ENCODE measurements around the gene FXYD3. TPM values are rescaled to one million over a fixed set of nuclear protein-coding genes. Genes with fewer than 3 reads are reported as not detected.

FXYD3 gene
- total and polyA plus RNA-seq, 2 of the 13 experiments (the other 11 are each of a cell fraction or from before 2014, with no cell fraction given): 4.9 TPM; not detected in 1

DNA sequence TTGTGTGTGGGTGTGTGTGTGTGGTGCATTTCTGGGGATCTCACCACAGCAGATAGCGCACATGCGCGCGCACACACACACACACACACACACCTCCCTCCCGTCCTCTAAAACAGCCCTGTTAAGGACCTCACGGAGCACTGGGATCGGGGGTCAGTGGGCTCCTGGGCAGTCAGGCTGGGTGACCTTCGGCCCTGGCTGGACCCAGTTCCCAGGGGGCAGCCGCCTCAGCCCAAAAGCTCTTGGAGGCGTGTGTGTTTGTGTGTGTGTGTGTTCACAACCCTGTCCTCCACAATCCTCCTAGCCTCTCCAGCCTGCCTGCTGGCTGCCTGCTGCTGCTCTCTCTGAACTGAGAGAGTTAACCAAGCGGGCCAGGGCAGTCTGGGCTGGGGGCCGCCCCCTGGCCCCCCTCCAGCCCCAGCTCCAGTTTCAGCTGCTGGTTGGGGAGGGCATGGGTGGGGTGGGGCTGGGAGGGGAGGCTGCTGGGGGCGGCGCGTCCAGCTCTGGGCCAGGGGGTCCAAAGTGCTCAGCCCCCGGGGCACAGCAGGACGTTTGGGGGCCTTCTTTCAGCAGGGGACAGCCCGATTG, 22.8 kb downstream of the FXYD3 start, which contains the start of gene FXYD1 (continued):
- no peak for TF ChIP-seq SRSF1 (optimal IDR thresholded peaks at IDR 0.05; ENCODE audit: low read depth, low read length)
- peak; percentile 31; the same call in 1 of the 2 replicates for TF ChIP-seq ZZZ3 (CRISPR knock-in tag; IDR thresholded peaks at IDR 0.05; ENCODE audit: borderline replicate concordance)
- TF ChIP-seq ZNF180 (CRISPR knock-in tag; IDR thresholded peaks at IDR 0.05; ENCODE audit: borderline replicate concordance, low read depth): no peak
- TF ChIP-seq, protein P1, sequence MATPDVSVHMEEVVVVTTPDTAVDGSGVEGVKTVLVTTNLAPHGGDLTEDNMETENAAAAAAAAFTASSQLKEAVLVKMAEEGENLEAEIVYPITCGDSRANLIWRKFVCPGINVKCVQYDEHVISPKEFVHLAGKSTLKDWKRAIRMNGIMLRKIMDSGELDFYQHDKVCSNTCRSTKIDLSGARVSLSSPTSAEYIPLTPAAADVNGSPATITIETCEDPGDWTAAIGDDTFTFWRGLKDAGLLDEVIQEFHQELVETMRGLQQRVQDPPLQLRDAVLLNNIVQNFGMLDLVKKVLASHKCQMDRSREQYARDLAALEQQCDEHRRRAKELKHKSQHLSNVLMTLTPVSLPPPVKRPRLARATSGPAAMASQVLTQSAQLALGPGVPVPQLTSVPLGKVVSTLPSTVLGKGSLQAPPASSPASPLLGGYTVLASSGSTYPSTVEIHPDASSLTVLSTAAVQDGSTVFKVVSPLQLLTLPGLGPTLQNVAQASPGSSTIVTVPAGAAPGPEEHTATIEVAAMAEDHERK (CRISPR knock-in tag; IDR thresholded peaks at IDR 0.05; ENCODE audit: low read depth): no peak
- TF ChIP-seq, protein P2, sequence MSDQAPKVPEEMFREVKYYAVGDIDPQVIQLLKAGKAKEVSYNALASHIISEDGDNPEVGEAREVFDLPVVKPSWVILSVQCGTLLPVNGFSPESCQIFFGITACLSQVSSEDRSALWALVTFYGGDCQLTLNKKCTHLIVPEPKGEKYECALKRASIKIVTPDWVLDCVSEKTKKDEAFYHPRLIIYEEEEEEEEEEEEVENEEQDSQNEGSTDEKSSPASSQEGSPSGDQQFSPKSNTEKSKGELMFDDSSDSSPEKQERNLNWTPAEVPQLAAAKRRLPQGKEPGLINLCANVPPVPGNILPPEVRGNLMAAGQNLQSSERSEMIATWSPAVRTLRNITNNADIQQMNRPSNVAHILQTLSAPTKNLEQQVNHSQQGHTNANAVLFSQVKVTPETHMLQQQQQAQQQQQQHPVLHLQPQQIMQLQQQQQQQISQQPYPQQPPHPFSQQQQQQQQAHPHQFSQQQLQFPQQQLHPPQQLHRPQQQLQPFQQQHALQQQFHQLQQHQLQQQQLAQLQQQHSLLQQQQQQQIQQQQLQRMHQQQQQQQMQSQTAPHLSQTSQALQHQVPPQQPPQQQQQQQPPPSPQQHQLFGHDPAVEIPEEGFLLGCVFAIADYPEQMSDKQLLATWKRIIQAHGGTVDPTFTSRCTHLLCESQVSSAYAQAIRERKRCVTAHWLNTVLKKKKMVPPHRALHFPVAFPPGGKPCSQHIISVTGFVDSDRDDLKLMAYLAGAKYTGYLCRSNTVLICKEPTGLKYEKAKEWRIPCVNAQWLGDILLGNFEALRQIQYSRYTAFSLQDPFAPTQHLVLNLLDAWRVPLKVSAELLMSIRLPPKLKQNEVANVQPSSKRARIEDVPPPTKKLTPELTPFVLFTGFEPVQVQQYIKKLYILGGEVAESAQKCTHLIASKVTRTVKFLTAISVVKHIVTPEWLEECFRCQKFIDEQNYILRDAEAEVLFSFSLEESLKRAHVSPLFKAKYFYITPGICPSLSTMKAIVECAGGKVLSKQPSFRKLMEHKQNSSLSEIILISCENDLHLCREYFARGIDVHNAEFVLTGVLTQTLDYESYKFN (CRISPR knock-in tag; conservative IDR thresholded peaks at IDR 0.05): peak; percentile 32
- TF ChIP-seq GABPB1 (CRISPR knock-in tag; IDR thresholded peaks at IDR 0.05): 0 out of 2 replicates have a peak, but pooled peaks have one; percentile 4
- TF ChIP-seq, protein P3, sequence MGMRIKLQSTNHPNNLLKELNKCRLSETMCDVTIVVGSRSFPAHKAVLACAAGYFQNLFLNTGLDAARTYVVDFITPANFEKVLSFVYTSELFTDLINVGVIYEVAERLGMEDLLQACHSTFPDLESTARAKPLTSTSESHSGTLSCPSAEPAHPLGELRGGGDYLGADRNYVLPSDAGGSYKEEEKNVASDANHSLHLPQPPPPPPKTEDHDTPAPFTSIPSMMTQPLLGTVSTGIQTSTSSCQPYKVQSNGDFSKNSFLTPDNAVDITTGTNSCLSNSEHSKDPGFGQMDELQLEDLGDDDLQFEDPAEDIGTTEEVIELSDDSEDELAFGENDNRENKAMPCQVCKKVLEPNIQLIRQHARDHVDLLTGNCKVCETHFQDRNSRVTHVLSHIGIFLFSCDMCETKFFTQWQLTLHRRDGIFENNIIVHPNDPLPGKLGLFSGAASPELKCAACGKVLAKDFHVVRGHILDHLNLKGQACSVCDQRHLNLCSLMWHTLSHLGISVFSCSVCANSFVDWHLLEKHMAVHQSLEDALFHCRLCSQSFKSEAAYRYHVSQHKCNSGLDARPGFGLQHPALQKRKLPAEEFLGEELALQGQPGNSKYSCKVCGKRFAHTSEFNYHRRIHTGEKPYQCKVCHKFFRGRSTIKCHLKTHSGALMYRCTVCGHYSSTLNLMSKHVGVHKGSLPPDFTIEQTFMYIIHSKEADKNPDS (CRISPR knock-in tag; IDR thresholded peaks at IDR 0.05): 0 out of 2 replicates have a peak, but pooled peaks have one; percentile 47
- peak; percentile 31 for TF ChIP-seq ZEB1 (IDR thresholded peaks at IDR 0.05; ENCODE audit: insufficient replicate concordance, low read depth)
- TF ChIP-seq MEIS2 (CRISPR knock-in tag; IDR thresholded peaks at IDR 0.05): peak; percentile 15; the same call in 1 of the 2 replicates
- 0 out of 2 replicates have a peak, but pooled peaks have one; percentile 8 for TF ChIP-seq MXD4 (CRISPR knock-in tag; IDR thresholded peaks at IDR 0.05)
- TF ChIP-seq CREM (IDR thresholded peaks at IDR 0.05): no peak
- TF ChIP-seq CREM (CRISPR knock-in tag; IDR thresholded peaks at IDR 0.05): no peak
- TF ChIP-seq SAP130 (CRISPR knock-in tag; IDR thresholded peaks at IDR 0.05; ENCODE audit: low read depth): peak; percentile 6; the same call in 1 of the 2 replicates
- no peak for TF ChIP-seq HCFC1 (IDR thresholded peaks at IDR 0.05; ENCODE audit: low read depth, low read length)
- 0 out of 2 replicates have a peak, but pooled peaks have one; percentile 13 for TF ChIP-seq ZSCAN29 (CRISPR knock-in tag; conservative IDR thresholded peaks at IDR 0.05)
- TF ChIP-seq, protein P4, sequence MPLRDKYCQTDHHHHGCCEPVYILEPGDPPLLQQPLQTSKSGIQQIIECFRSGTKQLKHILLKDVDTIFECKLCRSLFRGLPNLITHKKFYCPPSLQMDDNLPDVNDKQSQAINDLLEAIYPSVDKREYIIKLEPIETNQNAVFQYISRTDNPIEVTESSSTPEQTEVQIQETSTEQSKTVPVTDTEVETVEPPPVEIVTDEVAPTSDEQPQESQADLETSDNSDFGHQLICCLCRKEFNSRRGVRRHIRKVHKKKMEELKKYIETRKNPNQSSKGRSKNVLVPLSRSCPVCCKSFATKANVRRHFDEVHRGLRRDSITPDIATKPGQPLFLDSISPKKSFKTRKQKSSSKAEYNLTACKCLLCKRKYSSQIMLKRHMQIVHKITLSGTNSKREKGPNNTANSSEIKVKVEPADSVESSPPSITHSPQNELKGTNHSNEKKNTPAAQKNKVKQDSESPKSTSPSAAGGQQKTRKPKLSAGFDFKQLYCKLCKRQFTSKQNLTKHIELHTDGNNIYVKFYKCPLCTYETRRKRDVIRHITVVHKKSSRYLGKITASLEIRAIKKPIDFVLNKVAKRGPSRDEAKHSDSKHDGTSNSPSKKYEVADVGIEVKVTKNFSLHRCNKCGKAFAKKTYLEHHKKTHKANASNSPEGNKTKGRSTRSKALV (CRISPR knock-in tag; IDR thresholded peaks at IDR 0.05): no peak
- 0 out of 2 replicates have a peak, but pooled peaks have one; percentile 76 for TF ChIP-seq ZNF678 (CRISPR knock-in tag; IDR thresholded peaks at IDR 0.05)
- TF ChIP-seq SP1 (IDR thresholded peaks at IDR 0.05): no peak
- TF ChIP-seq SP1 (CRISPR knock-in tag; IDR thresholded peaks at IDR 0.05): no peak
- TF ChIP-seq, protein P5, sequence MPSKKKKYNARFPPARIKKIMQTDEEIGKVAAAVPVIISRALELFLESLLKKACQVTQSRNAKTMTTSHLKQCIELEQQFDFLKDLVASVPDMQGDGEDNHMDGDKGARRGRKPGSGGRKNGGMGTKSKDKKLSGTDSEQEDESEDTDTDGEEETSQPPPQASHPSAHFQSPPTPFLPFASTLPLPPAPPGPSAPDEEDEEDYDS (CRISPR knock-in tag; IDR thresholded peaks at IDR 0.05): no peak
